Upper lobe of right lung (tissue), 1 donor: ENCODE results near the gene ZMAT2. TPM values are rescaled to one million over a fixed set of nuclear protein-coding genes. Genes with fewer than 3 reads are reported as not detected.
"Not testable (repeated sequence)": the region's sequence is repeated elsewhere in the genome, so short reads cannot be mapped to it uniquely, and the experiment has no call there.

Experiments used
- ATAC-seq: fragments of 200-7000 bp; cut with Tn5 transposase; one replicate; pipeline ENCODE4 v1.9.1; 2020; ENCODE audit warnings: mild to moderate bottlenecking, moderate library complexity
- DNase-seq: peaks from one replicate; pipeline ENCODE4 v3.0.0-alpha.2; 2020
- H3K27ac ChIP-seq: fragments of 200-600 bp; one replicate; pipeline ENCODE4 v1.8.0; 2022
- H3K27me3 ChIP-seq: fragments of 200-600 bp; one replicate; pipeline ENCODE4 v1.8.0; 2022; ENCODE audit warnings: mild to moderate bottlenecking
- H3K36me3 ChIP-seq: fragments of 200-600 bp; one replicate; pipeline ENCODE4 v1.8.0; 2022
- H3K4me1 ChIP-seq: fragments of 200-600 bp; one replicate; pipeline ENCODE4 v1.8.0; 2022
- H3K4me3 ChIP-seq: fragments of 200-600 bp; one replicate; pipeline ENCODE4 v1.8.0; 2022; ENCODE audit warnings: mild to moderate bottlenecking
- H3K9me3 ChIP-seq: fragments of 200-600 bp; one replicate; pipeline ENCODE4 v1.8.0; 2022
- intact Hi-C: fragments of 100-400 bp; cut with DNase I; formaldehyde crosslinking; loops from one replicate; pipeline ENCODE4 v1.11.0; 2022
- total RNA-seq: library from RNA; stranded (reverse); fragmentation: NEBNext Ultra II Directional; extraction: Animal tissue kit (Norgen Biotek cat#: 25700); gene quantifications from one replicate; pipeline ENCODE4 v1.2.1, GENCODE V29; 2021
- TF ChIP-seq, protein P1 (sequence below): fragments of 200-600 bp; IDR thresholded peaks from one replicate; pipeline ENCODE4 v1.8.0; 2022; ENCODE audit warnings: antibody characterized with exemption
- donor health status: DM: no; HTN: yes; CAD: no; lungs with severe emphysema.

Gene ZMAT2
- total RNA-seq, 1 donor from 2014 or later, result 42.3 TPM

- TF ChIP-seq, protein P1, sequence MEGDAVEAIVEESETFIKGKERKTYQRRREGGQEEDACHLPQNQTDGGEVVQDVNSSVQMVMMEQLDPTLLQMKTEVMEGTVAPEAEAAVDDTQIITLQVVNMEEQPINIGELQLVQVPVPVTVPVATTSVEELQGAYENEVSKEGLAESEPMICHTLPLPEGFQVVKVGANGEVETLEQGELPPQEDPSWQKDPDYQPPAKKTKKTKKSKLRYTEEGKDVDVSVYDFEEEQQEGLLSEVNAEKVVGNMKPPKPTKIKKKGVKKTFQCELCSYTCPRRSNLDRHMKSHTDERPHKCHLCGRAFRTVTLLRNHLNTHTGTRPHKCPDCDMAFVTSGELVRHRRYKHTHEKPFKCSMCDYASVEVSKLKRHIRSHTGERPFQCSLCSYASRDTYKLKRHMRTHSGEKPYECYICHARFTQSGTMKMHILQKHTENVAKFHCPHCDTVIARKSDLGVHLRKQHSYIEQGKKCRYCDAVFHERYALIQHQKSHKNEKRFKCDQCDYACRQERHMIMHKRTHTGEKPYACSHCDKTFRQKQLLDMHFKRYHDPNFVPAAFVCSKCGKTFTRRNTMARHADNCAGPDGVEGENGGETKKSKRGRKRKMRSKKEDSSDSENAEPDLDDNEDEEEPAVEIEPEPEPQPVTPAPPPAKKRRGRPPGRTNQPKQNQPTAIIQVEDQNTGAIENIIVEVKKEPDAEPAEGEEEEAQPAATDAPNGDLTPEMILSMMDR, result no peak
- H3K4me1 ChIP-seq, result no peaks in the 10 kb centered on the region
- H3K4me3 ChIP-seq, result no peak overlapping the region
- no peaks in the 10 kb centered on the region for H3K9me3 ChIP-seq
- ATAC-seq (no peak), DNase-seq (no peak)
- intact Hi-C loops, result no loop called here
- H3K27me3 ChIP-seq, result no peaks in the 10 kb centered on the region
- no peaks in the 10 kb centered on the region for H3K36me3 ChIP-seq
- H3K27ac ChIP-seq, result no peak overlapping the region
Observed at GRCh38 chr5:140718266-140718592, 18.0 kb downstream of the ZMAT2 start.

GRCh38 chr5:140720738-140721137, 20.5 kb downstream of the ZMAT2 start:
- DNase-seq, ATAC-seq, intact Hi-C loops, H3K36me3 ChIP-seq, H3K27ac ChIP-seq, H3K9me3 ChIP-seq, H3K27me3 ChIP-seq, H3K4me3 ChIP-seq, H3K4me1 ChIP-seq: not testable (repeated sequence)

DNA sequence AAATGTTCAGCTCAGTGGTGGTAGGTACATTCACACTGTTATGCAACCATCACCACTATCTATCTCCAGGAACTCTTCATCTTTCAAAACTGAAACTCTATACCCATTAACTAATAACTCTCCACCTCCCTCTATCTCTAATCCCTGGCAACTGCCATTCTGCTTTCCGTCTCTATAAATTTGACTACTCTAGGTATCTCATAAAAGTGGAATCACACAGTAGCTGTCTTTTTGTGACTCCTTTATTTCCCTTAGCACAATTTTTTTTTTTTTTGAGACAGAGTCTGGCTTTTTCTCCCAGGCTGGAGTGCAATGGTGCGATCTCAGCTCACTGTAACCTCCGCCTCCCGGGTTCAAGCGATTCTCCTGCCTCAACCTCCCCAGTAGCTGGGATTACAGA, 21.1 kb downstream of the ZMAT2 start:
- H3K4me3 ChIP-seq, H3K9me3 ChIP-seq, H3K4me1 ChIP-seq, H3K27ac ChIP-seq, intact Hi-C loops, DNase-seq, H3K36me3 ChIP-seq, H3K27me3 ChIP-seq, ATAC-seq: not testable (repeated sequence)

DNA sequence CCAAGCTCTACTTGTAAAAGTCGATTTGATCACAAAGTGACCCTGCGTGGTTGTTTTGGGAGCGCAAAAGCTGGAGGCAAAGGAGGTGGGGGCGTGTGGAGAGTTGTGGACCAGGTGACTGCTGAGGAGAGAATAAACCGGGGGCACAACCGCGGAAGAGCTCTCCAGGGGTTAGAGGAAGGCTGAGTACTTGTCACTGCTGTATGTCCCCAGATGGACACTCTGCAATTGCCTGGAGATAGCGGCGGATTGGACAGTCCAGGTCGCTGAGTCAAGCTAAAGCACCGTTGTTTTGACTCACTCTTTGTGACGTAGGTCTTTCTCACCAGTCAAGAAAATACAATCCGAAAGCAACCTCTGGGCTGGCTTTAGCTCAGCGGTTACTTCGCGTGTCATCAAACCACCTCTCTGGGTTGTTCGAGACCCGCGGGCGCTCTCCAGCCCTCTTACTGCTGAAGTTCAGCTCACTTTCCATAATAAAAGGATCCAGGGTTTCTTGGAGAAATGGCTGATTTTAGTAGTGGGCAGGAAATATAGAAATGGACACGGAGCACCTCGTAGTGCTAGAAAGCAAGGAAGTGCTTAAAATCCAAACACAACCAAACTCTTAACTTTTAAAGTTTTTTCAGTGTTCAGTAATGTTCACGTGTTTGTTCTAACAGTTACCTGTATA, 25.7 kb downstream of the ZMAT2 start:
- intact Hi-C loops, result no loop called here
- TF ChIP-seq, protein P1, result no peak
- H3K4me3 ChIP-seq, result no peak overlapping the region
- H3K36me3 ChIP-seq, result no peaks in the 10 kb centered on the region
- H3K27me3 ChIP-seq, result peaks cover 11% of the 10 kb centered on the region
- DNase-seq, result no peak
- H3K27ac ChIP-seq, result no peak overlapping the region
- H3K9me3 ChIP-seq, result no peaks in the 10 kb centered on the region
- ATAC-seq, result peak; percentile 70
- no peaks in the 10 kb centered on the region for H3K4me1 ChIP-seq

- Histone ChIP-seq H3K4me3 (no peak overlapping the region), H3K27ac (no peak overlapping the region), H3K36me3 (no peaks in the 10 kb centered on the region), H3K27me3 (peaks cover 11% of the 10 kb centered on the region), H3K9me3 (no peaks in the 10 kb centered on the region), H3K4me1 (no peaks in the 10 kb centered on the region)
- no peak for DNase-seq
- intact Hi-C loops, result no loop called here
- no peak for ATAC-seq
- TF ChIP-seq, protein P1, result no peak
Observed at GRCh38 chr5:140733098-140733497, 32.9 kb downstream of the ZMAT2 start.

DNA sequence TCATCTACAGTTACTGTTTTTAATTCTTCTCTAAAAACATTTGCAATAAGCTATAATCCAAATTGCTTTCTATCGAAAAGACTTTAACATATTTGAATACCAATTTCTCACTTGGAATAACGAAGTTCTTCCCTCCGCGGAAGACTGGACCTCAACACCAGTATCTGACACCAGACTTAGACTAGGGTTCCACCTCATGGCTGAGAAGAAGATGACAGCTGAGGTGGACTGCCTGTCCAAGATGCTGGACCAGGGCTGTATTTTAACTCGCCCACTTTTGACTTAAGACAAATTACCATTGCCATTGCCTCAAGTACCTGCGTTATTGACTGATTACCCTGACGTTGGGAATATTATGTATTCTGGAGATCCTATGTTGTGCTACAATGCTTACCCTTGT, 34.1 kb downstream of the ZMAT2 start:
- peak; percentile 66 for ATAC-seq
- no peak for DNase-seq
- H3K9me3 ChIP-seq, result no peaks in the 10 kb centered on the region
- no peaks in the 10 kb centered on the region for H3K36me3 ChIP-seq
- no peak overlapping the region for H3K4me3 ChIP-seq
- H3K27ac ChIP-seq, result no peak overlapping the region
- intact Hi-C loops, result no loop called here
- TF ChIP-seq, protein P1, result peak; percentile 51
- peaks cover 3% of the 10 kb centered on the region for H3K27me3 ChIP-seq
- no peaks in the 10 kb centered on the region for H3K4me1 ChIP-seq

- no peaks in the 10 kb centered on the region for H3K4me1 ChIP-seq
- H3K36me3 ChIP-seq, result no peaks in the 10 kb centered on the region
- no peak overlapping the region for H3K27ac ChIP-seq
- no peaks in the 10 kb centered on the region for H3K9me3 ChIP-seq
- TF ChIP-seq, protein P1, result no peak
- ATAC-seq (no peak), DNase-seq (no peak)
- H3K4me3 ChIP-seq, result no peak overlapping the region
- no peaks in the 10 kb centered on the region for H3K27me3 ChIP-seq
- intact Hi-C loops, result no loop called here
Observed at GRCh38 chr5:140737486-140737885, 37.2 kb downstream of the ZMAT2 start.
